ENCODE measurements around the gene CEBPG. TPM values are rescaled to one million over a fixed set of nuclear protein-coding genes. Genes with fewer than 3 reads are reported as not detected.

CEBPG gene
- total RNA-seq, 1 experiment from 2014 or later: 33.4 TPM

- intact Hi-C loops (cut with micrococcal nuclease; ENCODE audit: unreplicated experiment): no loop called here
- Histone ChIP-seq H3K79me2 (ENCODE audit: low read depth) (no peaks in the 10 kb centered on the region), H3K9me3 (ENCODE audit: insufficient read depth, low read depth) (no peaks in the 10 kb centered on the region), H3K27ac (no peak overlapping the region), H3K4me1 (replicated peaks; ENCODE audit: insufficient read depth) (no peaks in the 10 kb centered on the region), H3K4me2 (no peak overlapping the region), H3K9me2 (ENCODE audit: insufficient read depth) (no peaks in the 10 kb centered on the region), H2AFZ (no peak overlapping the region), H3F3A (ENCODE audit: insufficient read depth, low read depth) (no peaks in the 10 kb centered on the region), H3K36me3 (ENCODE audit: low read depth) (no peaks in the 10 kb centered on the region), H4K20me1 (ENCODE audit: insufficient read depth) (no peaks in the 10 kb centered on the region), H3K4me3 (no peak overlapping the region), H3K27me3 (ENCODE audit: insufficient read depth, low read depth) (no peaks in the 10 kb centered on the region)
- no peak for DNase-seq
- BruUV-seq (replicated peaks): no TSS peak
- TF ChIP-seq CTCF (conservative IDR thresholded peaks at IDR 0.05) (no peak), EZH2 (IDR thresholded peaks at IDR 0.05; ENCODE audit: low read depth) (no peak)
- POLR2A ChIA-PET (ENCODE audit: unreplicated experiment): no interaction called here
- CTCF ChIA-PET: no interaction called here
These were observed 47.9 kb downstream of the CEBPG start for GRCh38 chr19:33421368-33421767.

- Histone ChIP-seq H3K79me2 (ENCODE audit: low read depth) (no peaks in the 10 kb centered on the region), H2AFZ (no peak overlapping the region), H3K9me2 (ENCODE audit: insufficient read depth) (no peaks in the 10 kb centered on the region), H3K27me3 (ENCODE audit: insufficient read depth, low read depth) (no peaks in the 10 kb centered on the region), H4K20me1 (ENCODE audit: insufficient read depth) (no peaks in the 10 kb centered on the region), H3K4me1 (replicated peaks; ENCODE audit: insufficient read depth) (no peaks in the 10 kb centered on the region), H3K36me3 (ENCODE audit: low read depth) (no peaks in the 10 kb centered on the region), H3F3A (ENCODE audit: insufficient read depth, low read depth) (no peaks in the 10 kb centered on the region), H3K9me3 (ENCODE audit: insufficient read depth, low read depth) (no peaks in the 10 kb centered on the region), H3K27ac (no peak overlapping the region), H3K4me3 (no peak overlapping the region), H3K4me2 (no peak overlapping the region)
- no TSS peak for BruUV-seq (replicated peaks)
- intact Hi-C loops (cut with micrococcal nuclease; ENCODE audit: unreplicated experiment): no loop called here
- POLR2A ChIA-PET (ENCODE audit: unreplicated experiment): no interaction called here
- DNase-seq: no peak
- CTCF ChIA-PET: no interaction called here
- no peak for TF ChIP-seq EZH2 (IDR thresholded peaks at IDR 0.05; ENCODE audit: low read depth)
- no peak for TF ChIP-seq CTCF (conservative IDR thresholded peaks at IDR 0.05)
These were observed 49.1 kb downstream of the CEBPG start for GRCh38 chr19:33422369-33423180.

- DNase-seq: no peak
- H3K4me2 ChIP-seq: no peak overlapping the region
- no peaks in the 10 kb centered on the region; the same call in 1 of the 2 replicates for H4K20me1 ChIP-seq (ENCODE audit: insufficient read depth)
- H3K79me2 ChIP-seq (ENCODE audit: low read depth): no peaks in the 10 kb centered on the region
- no peak for TF ChIP-seq EZH2 (IDR thresholded peaks at IDR 0.05; ENCODE audit: low read depth)
- TF ChIP-seq CTCF (conservative IDR thresholded peaks at IDR 0.05): no peak
- no TSS peak for BruUV-seq (replicated peaks)
- CTCF ChIA-PET: no interaction called here
- no peaks in the 10 kb centered on the region for H3K36me3 ChIP-seq (ENCODE audit: low read depth)
- H3K27ac ChIP-seq: no peak overlapping the region
- H3K4me1 ChIP-seq (replicated peaks; ENCODE audit: insufficient read depth): no peaks in the 10 kb centered on the region
- no peaks in the 10 kb centered on the region for H3K9me2 ChIP-seq (ENCODE audit: insufficient read depth)
- H3K27me3 ChIP-seq (ENCODE audit: insufficient read depth, low read depth): no peaks in the 10 kb centered on the region
- no peaks in the 10 kb centered on the region for H3K9me3 ChIP-seq (ENCODE audit: insufficient read depth, low read depth)
- H3F3A ChIP-seq (ENCODE audit: insufficient read depth, low read depth): no peaks in the 10 kb centered on the region
- POLR2A ChIA-PET (ENCODE audit: unreplicated experiment): no interaction called here
- no peak overlapping the region for H2AFZ ChIP-seq
- intact Hi-C loops (cut with micrococcal nuclease; ENCODE audit: unreplicated experiment): no loop called here
- no peak overlapping the region for H3K4me3 ChIP-seq
These were observed 50.7 kb downstream of the CEBPG start for GRCh38 chr19:33424181-33424580.
